GM20000 (cell line): ENCODE data around the gene EXOC3L1.
A peak's percentile ranks its signal among the peaks of the same experiment; 100 is the strongest.

Source experiments
- DNase-seq: peaks from one replicate; pipeline ENCODE4 v3.0.0; 2012; ENCODE audit warnings: low spot score
- CTCF ChIP-seq: IDR thresholded peaks from 2 replicates; pipeline ENCODE4 v1.5.1; 2012; ENCODE audit warnings: mild to moderate bottlenecking, control low read depth; ENCODE audit errors: extremely low read depth, missing control alignments

Gene EXOC3L1

GRCh38 chr16:67151431-67152097, 38.4 kb downstream of the EXOC3L1 start:
- no peak for TF ChIP-seq CTCF
- DNase-seq: no peak

GRCh38 chr16:67150833-67151396, 39.0 kb downstream of the EXOC3L1 start, which contains the start of gene B3GNT9:
B3GNT9 (minus strand) TSS chr16:67150998; CDS start chr16:67150485, 513 bp downstream.
- no peak for TF ChIP-seq CTCF
- DNase-seq: peak; percentile 85

- DNase-seq: peak; percentile 91
- TF ChIP-seq CTCF: no peak
Measured at GRCh38 chr16:67150047-67150832, 39.7 kb downstream of the EXOC3L1 start.

GRCh38 chr16:67149276-67150046, 40.5 kb downstream of the EXOC3L1 start:
- TF ChIP-seq CTCF: no peak
- no peak for DNase-seq

- no peak for TF ChIP-seq CTCF
- DNase-seq: no peak
Measured at GRCh38 chr16:67148656-67149275, 41.2 kb downstream of the EXOC3L1 start.

- DNase-seq: no peak
- no peak for TF ChIP-seq CTCF
Measured at GRCh38 chr16:67148221-67148620, 41.7 kb downstream of the EXOC3L1 start.
